Measurements from ENCODE around the gene ABCB1. TPM values are rescaled to one million over a fixed set of nuclear protein-coding genes. Genes with fewer than 3 reads are reported as not detected.

ABCB1 gene
- total and polyA plus RNA-seq, 2 donors (not counting 3 experiments of a cell fraction or from before 2014, with no cell fraction given): 7.1 to 7.5 TPM

DNA sequence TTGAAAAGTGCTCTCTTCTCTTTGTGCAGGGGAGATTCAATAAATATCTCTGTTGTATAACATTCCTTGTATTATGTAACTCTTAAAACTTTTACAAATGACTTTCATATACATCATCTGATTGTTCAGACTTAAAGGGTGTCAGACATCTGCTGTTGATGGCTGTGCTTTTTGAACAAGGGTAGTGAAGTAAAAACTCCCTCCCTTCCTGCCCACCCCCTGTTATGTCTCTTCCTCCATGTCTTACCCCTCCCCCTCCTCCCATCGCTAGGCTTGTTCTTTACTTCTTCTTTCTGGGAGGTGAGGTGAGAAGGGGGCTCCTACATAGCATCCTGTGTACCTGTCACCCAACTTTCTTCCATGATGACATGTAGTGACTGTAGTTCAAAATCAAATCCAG is 101.8 kb downstream of the ABCB1 start:
- TF ChIP-seq, protein P1, sequence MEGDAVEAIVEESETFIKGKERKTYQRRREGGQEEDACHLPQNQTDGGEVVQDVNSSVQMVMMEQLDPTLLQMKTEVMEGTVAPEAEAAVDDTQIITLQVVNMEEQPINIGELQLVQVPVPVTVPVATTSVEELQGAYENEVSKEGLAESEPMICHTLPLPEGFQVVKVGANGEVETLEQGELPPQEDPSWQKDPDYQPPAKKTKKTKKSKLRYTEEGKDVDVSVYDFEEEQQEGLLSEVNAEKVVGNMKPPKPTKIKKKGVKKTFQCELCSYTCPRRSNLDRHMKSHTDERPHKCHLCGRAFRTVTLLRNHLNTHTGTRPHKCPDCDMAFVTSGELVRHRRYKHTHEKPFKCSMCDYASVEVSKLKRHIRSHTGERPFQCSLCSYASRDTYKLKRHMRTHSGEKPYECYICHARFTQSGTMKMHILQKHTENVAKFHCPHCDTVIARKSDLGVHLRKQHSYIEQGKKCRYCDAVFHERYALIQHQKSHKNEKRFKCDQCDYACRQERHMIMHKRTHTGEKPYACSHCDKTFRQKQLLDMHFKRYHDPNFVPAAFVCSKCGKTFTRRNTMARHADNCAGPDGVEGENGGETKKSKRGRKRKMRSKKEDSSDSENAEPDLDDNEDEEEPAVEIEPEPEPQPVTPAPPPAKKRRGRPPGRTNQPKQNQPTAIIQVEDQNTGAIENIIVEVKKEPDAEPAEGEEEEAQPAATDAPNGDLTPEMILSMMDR (IDR thresholded peaks at IDR 0.05; ENCODE audit: extremely low read depth in 1 of 2, insufficient read depth in 1 of 2, low read depth in 1 of 2, low read length in 2 of 2): no peak
- TF ChIP-seq FOS (IDR thresholded peaks at IDR 0.05; ENCODE audit: borderline replicate concordance, insufficient read depth, low read length): no peak
- TF ChIP-seq EZH2 (IDR thresholded peaks at IDR 0.05; ENCODE audit: borderline replicate concordance, low read depth, low read length, severe bottlenecking): no peak
- TF ChIP-seq POLR2AphosphoS5 (IDR thresholded peaks at IDR 0.05; ENCODE audit: insufficient read depth, low read depth, low read length): no peak
- TF ChIP-seq POLR2A (IDR thresholded peaks at IDR 0.05; ENCODE audit: low read depth, low read length): no peak
- TF ChIP-seq, protein P2, sequence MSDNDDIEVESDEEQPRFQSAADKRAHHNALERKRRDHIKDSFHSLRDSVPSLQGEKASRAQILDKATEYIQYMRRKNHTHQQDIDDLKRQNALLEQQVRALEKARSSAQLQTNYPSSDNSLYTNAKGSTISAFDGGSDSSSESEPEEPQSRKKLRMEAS (IDR thresholded peaks at IDR 0.05; ENCODE audit: insufficient read depth, insufficient read length): no peak
- TF ChIP-seq GATA2 (IDR thresholded peaks at IDR 0.05; ENCODE audit: insufficient read depth, insufficient read length, low read depth, low read length): no peak
- TF ChIP-seq MYC (IDR thresholded peaks at IDR 0.05; ENCODE audit: low read depth, low read length): no peak
- no peak for TF ChIP-seq JUN (IDR thresholded peaks at IDR 0.05; ENCODE audit: borderline replicate concordance, insufficient read depth, insufficient read length, low read depth)
- intact Hi-C loops (cut with micrococcal nuclease): no loop called here
- POLR2A ChIA-PET: no interaction called here

More for the DNA sequence above, 101.8 kb downstream of the ABCB1 start:
- no peak overlapping the region for H3K9ac ChIP-seq (replicated peaks; ENCODE audit: extremely low read depth, insufficient read depth, low read length)
- no peak for FAIRE-seq
- no peak overlapping the region for H2AFZ ChIP-seq (ENCODE audit: low read depth, low read length)
- H3K9me1 ChIP-seq (replicated peaks; ENCODE audit: control insufficient read depth, extremely low read depth, insufficient read depth, low read length): no peaks in the 10 kb centered on the region
- peaks cover 0 to 2% of the 10 kb centered on the region in 2 experiments for H3K27me3 ChIP-seq (ENCODE audit: control insufficient read depth in 2 of 2, insufficient read depth in 2 of 2, low read length in 2 of 2)
- no peaks in the 10 kb centered on the region for H4K20me1 ChIP-seq (replicated peaks; ENCODE audit: control insufficient read depth, extremely low read depth, insufficient read depth, low read length)
- H3K27ac ChIP-seq (ENCODE audit: insufficient read depth, low read depth, low read length): no peak overlapping the region
- no TSS peak for BruUV-seq (replicated peaks)
- H3K79me2 ChIP-seq (ENCODE audit: control insufficient read depth, insufficient read depth, low read length): no peaks in the 10 kb centered on the region
- H3K9me3 ChIP-seq (replicated peaks; ENCODE audit: control insufficient read depth, insufficient read depth, low read length): no peaks in the 10 kb centered on the region
- H3K4me3 ChIP-seq (replicated peaks in 1 of 3; ENCODE audit: insufficient read depth in 1 of 3, low read depth in 1 of 3, low read length in 3 of 3): no peak overlapping the region
- no peaks in the 10 kb centered on the region for H3K36me3 ChIP-seq (ENCODE audit: control insufficient read depth in 2 of 2, extremely low read depth in 1 of 2, insufficient read depth in 2 of 2, low read length in 2 of 2)
- CTCF ChIA-PET: no interaction called here
- dilution Hi-C loops (cut with MboI; ENCODE audit: extremely low pct_ligation_motif_present, low sequenced_read_pairs): no loop called here
- DNase-seq (ENCODE audit: low read depth, low spot score): no peak
- H3K4me2 ChIP-seq (ENCODE audit: insufficient read depth, low read length): no peak overlapping the region
- H3K4me1 ChIP-seq (ENCODE audit: control insufficient read depth, extremely low read depth, insufficient read depth, low read length): no peaks in the 10 kb centered on the region
